ENCODE results near the gene CHST15. TPM values are rescaled to one million over a fixed set of nuclear protein-coding genes. Genes with fewer than 3 reads are reported as not detected.

The CHST15 gene
- polyA plus RNA-seq, 4 donors: 0.45 to 8.5 (median 4.0) TPM

DNA sequence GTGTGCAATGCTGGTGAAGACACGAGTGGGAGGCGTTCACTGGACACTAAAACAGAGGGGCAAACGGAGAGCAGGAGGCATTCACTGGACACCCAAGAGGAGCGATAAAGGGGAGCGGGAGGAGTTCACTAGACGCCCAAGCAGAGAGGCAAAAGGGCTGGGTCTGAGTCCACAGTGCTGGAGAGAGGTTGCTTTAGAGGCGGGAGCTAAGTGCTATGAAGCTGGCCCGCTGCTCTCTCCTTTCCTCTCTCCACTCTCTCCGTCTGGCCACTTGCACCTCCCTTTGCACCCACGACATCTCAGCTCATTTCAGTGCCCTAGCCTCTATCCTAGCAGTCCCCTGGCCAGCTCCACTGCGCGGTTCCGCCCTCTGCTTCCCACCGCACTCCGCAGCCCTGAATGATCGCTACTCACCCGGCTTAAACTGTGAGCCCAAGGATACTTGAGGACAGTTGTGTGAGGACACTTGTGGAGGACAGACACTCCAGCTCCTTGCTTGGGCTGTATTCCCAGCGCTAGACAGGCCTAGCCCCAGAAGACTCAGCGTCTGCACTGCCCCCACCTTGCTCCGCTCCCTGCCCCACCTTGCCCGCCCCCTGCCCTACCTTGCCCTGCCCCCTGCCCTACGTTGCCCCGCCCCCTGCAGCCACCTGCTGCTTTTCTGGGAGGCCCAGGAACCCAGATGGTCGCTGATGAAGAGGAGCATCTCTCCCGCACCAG lies 123.0 kb downstream of the CHST15 start:
- Histone ChIP-seq H3K4me1 (ENCODE audit: control insufficient read depth in 3 of 3, insufficient read depth in 2 of 3, low read depth in 1 of 3, low read length in 2 of 3) (peaks cover 0 to 4% (median 0%) of the 10 kb centered on the region in 3 donors), H3K27me3 (ENCODE audit: control insufficient read depth in 3 of 3, insufficient read depth in 3 of 3, low read length in 3 of 3) (peaks cover 3 to 57% (median 32%) of the 10 kb centered on the region in 3 donors), H3K27ac (ENCODE audit: low read depth in 1 of 3, low read length in 2 of 3) (no peak overlapping the region), H3K9me3 (ENCODE audit: control insufficient read depth in 2 of 2, insufficient read depth in 1 of 2, low read depth in 1 of 2, low read length in 1 of 2) (peaks cover 2 to 9% of the 10 kb centered on the region in 2 donors), H3K36me3 (ENCODE audit: control insufficient read depth in 3 of 3, insufficient read depth in 2 of 3, low read depth in 1 of 3, low read length in 3 of 3) (no peaks in the 10 kb centered on the region), H3K4me3 (ENCODE audit: low read depth in 1 of 3, low read length in 3 of 3) (no peak overlapping the region)
- WGBS, 3 donors: 16 to 36% (median 23%) methylated on average over 19 to 25 of the region's 25 CpGs
- FAIRE-seq (no peak), DNase-seq (no peak)

- DNase-seq: peak; percentile 56 to 77
- Histone ChIP-seq H3K9me3 (ENCODE audit: control insufficient read depth in 2 of 2, insufficient read depth in 1 of 2, low read depth in 1 of 2, low read length in 1 of 2) (no peaks in the 10 kb centered on the region), H3K36me3 (ENCODE audit: control insufficient read depth in 3 of 3, insufficient read depth in 2 of 3, low read depth in 1 of 3, low read length in 3 of 3) (no peaks in the 10 kb centered on the region), H3K27me3 (ENCODE audit: control insufficient read depth in 3 of 3, insufficient read depth in 3 of 3, low read length in 3 of 3) (peaks cover 0 to 36% (median 29%) of the 10 kb centered on the region in 3 donors), H3K4me1 (ENCODE audit: control insufficient read depth in 3 of 3, insufficient read depth in 2 of 3, low read depth in 1 of 3, low read length in 2 of 3) (peaks cover 0 to 4% (median 0%) of the 10 kb centered on the region in 3 donors), H3K27ac (ENCODE audit: low read depth in 1 of 3, low read length in 2 of 3) (no peak overlapping the region), H3K4me3 (ENCODE audit: low read depth in 1 of 3, low read length in 3 of 3) (no peak overlapping the region)
- no peak for FAIRE-seq
- WGBS, 3 donors: 7 to 8% (median 7%) methylated on average over 19 of the region's 19 CpGs
These were observed 125.7 kb downstream of the CHST15 start for GRCh38 chr10:123967626-123968243.

DNA sequence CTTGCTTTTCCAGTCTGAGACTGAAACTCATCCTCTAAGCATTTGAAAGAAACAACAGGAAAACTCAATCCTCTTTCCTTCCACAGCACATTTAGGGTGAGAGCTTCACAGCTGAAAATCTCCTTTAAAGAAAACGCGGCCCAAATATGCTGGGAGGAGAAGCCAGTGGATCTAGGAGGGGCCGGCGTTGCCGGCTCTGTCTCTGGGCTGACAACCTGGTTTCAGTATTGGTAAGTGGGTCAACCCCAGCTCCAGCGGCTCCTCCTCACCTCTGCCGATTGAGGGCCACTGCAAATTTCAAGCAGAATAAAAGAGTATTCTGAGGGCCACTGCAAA lies 126.5 kb downstream of the CHST15 start:
- H3K27ac ChIP-seq (ENCODE audit: low read depth in 1 of 3, low read length in 2 of 3): no peak overlapping the region
- H3K27me3 ChIP-seq (ENCODE audit: control insufficient read depth in 3 of 3, insufficient read depth in 3 of 3, low read length in 3 of 3): peaks cover 0 to 32% (median 29%) of the 10 kb centered on the region in 3 donors
- FAIRE-seq (no peak), DNase-seq (no peak)
- 62 to 88% (median 84%) methylated on average over 7 of the region's 7 CpGs for WGBS, 3 donors
- no peaks in the 10 kb centered on the region for H3K9me3 ChIP-seq (ENCODE audit: control insufficient read depth in 2 of 2, insufficient read depth in 1 of 2, low read depth in 1 of 2, low read length in 1 of 2)
- no peaks in the 10 kb centered on the region for H3K36me3 ChIP-seq (ENCODE audit: control insufficient read depth in 3 of 3, insufficient read depth in 2 of 3, low read depth in 1 of 3, low read length in 3 of 3)
- H3K4me3 ChIP-seq (ENCODE audit: low read depth in 1 of 3, low read length in 3 of 3): no peak overlapping the region
- peaks cover 0 to 4% (median 0%) of the 10 kb centered on the region in 3 donors for H3K4me1 ChIP-seq (ENCODE audit: control insufficient read depth in 3 of 3, insufficient read depth in 2 of 3, low read depth in 1 of 3, low read length in 2 of 3)

DNA sequence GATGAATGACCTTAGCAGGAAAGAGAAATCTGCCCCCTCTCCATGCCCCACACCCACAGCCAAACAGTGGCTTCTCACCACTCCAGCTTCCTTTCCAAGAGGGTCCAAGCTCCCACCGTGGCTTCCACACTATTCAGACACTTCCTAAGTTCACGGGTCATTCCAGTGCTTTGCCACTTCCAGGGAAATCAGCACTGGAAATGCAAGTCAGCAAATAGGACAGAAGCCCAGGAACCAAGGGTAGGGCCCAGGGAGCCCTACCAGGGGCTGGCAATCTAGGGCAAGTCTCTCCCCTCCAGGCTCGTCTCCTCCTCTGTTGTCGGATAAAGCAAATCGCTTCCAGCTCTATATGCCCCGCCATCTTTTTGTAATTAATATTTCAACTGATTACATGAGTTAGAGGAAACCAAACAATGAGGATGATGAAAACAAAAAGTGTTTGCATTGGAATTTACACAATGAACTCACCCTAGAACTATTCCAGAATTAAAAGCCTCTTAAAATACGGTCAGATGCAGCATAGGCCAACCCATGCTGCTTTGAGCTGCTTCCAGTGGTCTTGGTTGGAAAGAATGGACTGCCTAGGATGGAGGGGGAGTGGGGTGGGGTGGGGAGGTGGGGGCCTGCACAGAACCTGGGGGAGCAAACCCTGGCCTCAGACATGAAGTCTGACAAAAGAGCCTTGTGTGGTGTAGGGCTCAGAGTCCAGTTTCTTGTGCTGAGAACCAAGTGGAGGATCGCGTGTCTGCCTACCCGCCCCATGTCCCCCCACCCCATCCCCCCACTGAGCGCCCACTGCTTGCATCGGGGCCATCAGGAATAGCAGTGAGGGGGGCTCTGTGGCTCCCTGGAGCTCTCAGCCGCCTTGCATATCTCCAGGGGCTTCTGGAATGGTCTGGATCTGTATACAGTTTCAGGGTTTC lies 127.2 kb downstream of the CHST15 start:
- H3K4me3 ChIP-seq (ENCODE audit: low read depth in 1 of 3, low read length in 3 of 3): no peak overlapping the region
- FAIRE-seq: no peak
- H3K36me3 ChIP-seq (ENCODE audit: control insufficient read depth in 3 of 3, insufficient read depth in 2 of 3, low read depth in 1 of 3, low read length in 3 of 3): no peaks in the 10 kb centered on the region
- peaks cover 0 to 26% (median 24%) of the 10 kb centered on the region in 3 donors for H3K27me3 ChIP-seq (ENCODE audit: control insufficient read depth in 3 of 3, insufficient read depth in 3 of 3, low read length in 3 of 3)
- WGBS, 3 donors: 57 to 63% (median 61%) methylated on average over 13 of the region's 13 CpGs
- no peak overlapping the region for H3K27ac ChIP-seq (ENCODE audit: low read depth in 1 of 3, low read length in 2 of 3)
- H3K9me3 ChIP-seq (ENCODE audit: control insufficient read depth in 2 of 2, insufficient read depth in 1 of 2, low read depth in 1 of 2, low read length in 1 of 2): no peaks in the 10 kb centered on the region
- peaks cover 0 to 4% (median 0%) of the 10 kb centered on the region in 3 donors for H3K4me1 ChIP-seq (ENCODE audit: control insufficient read depth in 3 of 3, insufficient read depth in 2 of 3, low read depth in 1 of 3, low read length in 2 of 3)
- DNase-seq: no peak

- DNase-seq (no peak), FAIRE-seq (no peak)
- Histone ChIP-seq H3K27me3 (ENCODE audit: control insufficient read depth in 3 of 3, insufficient read depth in 3 of 3, low read length in 3 of 3) (peaks cover 0 to 15% (median 13%) of the 10 kb centered on the region in 3 donors), H3K9me3 (ENCODE audit: control insufficient read depth in 2 of 2, insufficient read depth in 1 of 2, low read depth in 1 of 2, low read length in 1 of 2) (peaks cover 0 to 8% of the 10 kb centered on the region in 2 donors), H3K27ac (ENCODE audit: low read depth in 1 of 3, low read length in 2 of 3) (no peak overlapping the region), H3K36me3 (ENCODE audit: control insufficient read depth in 3 of 3, insufficient read depth in 2 of 3, low read depth in 1 of 3, low read length in 3 of 3) (no peaks in the 10 kb centered on the region), H3K4me3 (ENCODE audit: low read depth in 1 of 3, low read length in 3 of 3) (no peak overlapping the region), H3K4me1 (ENCODE audit: control insufficient read depth in 3 of 3, insufficient read depth in 2 of 3, low read depth in 1 of 3, low read length in 2 of 3) (peaks cover 0 to 4% (median 0%) of the 10 kb centered on the region in 3 donors)
- whole genome bisulfite sequencing, 3 donors: 78 to 84% (median 81%) methylated on average over 3 of the region's 3 CpGs
These were observed 128.4 kb downstream of the CHST15 start for GRCh38 chr10:123964953-123965352.

DNA sequence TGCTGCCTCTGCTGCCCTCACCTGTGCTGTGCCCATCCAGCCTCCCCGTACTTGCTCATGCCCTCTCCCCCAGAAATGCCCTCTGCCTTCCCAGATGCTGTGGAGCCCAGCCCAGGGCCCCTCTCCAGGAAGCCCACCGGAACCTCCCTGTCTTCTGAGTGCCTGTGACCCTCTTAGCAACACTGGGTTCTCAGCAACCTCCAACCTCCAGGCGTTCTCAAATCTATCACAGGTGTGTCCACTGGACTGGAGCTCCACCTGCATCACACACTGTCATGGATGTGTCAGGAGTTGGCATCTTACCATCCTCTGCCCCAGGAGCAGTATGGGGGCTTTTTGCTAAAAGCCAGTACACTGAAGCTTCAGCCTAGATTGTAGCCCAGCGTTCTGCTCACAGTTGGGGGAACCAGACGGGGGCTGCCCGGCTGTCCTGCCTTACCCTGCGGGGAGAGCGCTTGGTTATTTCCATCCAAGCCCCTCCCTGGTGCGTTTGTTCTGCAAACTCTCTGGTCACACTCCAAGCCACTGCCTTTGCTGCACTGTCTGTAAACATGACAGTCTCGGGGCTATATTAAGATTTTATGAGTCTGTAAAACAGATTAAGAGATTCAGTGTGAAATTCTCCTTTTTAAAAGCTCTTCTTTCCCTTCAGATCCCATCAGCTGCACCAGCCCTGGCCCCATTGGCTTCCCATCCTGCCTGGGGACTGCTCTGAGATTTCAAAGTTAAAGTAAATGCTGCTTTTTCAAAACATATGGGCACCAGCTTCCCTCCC lies 130.5 kb downstream of the CHST15 start:
- no peak for DNase-seq
- H3K36me3 ChIP-seq (ENCODE audit: control insufficient read depth in 3 of 3, insufficient read depth in 2 of 3, low read depth in 1 of 3, low read length in 3 of 3): no peaks in the 10 kb centered on the region
- FAIRE-seq: no peak
- no peak overlapping the region for H3K4me3 ChIP-seq (ENCODE audit: low read depth in 1 of 3, low read length in 3 of 3)
- peaks cover 0 to 7% (median 0%) of the 10 kb centered on the region in 3 donors for H3K27me3 ChIP-seq (ENCODE audit: control insufficient read depth in 3 of 3, insufficient read depth in 3 of 3, low read length in 3 of 3)
- 48 to 52% (median 52%) methylated on average over 10 of the region's 10 CpGs for WGBS, 3 donors
- H3K4me1 ChIP-seq (ENCODE audit: control insufficient read depth in 3 of 3, insufficient read depth in 2 of 3, low read depth in 1 of 3, low read length in 2 of 3): peaks cover 0 to 4% (median 0%) of the 10 kb centered on the region in 3 donors
- H3K27ac ChIP-seq (ENCODE audit: low read depth in 1 of 3, low read length in 2 of 3): no peak overlapping the region
- peaks cover 0 to 14% of the 10 kb centered on the region in 2 donors for H3K9me3 ChIP-seq (ENCODE audit: control insufficient read depth in 2 of 2, insufficient read depth in 1 of 2, low read depth in 1 of 2, low read length in 1 of 2)

- FAIRE-seq: no peak
- 31 to 52% (median 42%) methylated on average over 2 of the region's 2 CpGs for WGBS, 3 donors
- no peak overlapping the region for H3K27ac ChIP-seq (ENCODE audit: low read depth in 1 of 3, low read length in 2 of 3)
- no peaks in the 10 kb centered on the region for H3K4me1 ChIP-seq (ENCODE audit: control insufficient read depth in 3 of 3, insufficient read depth in 2 of 3, low read depth in 1 of 3, low read length in 2 of 3)
- DNase-seq: no peak
- no peaks in the 10 kb centered on the region for H3K27me3 ChIP-seq (ENCODE audit: control insufficient read depth in 3 of 3, insufficient read depth in 3 of 3, low read length in 3 of 3)
- H3K9me3 ChIP-seq (ENCODE audit: control insufficient read depth in 2 of 2, insufficient read depth in 1 of 2, low read depth in 1 of 2, low read length in 1 of 2): peaks cover 0 to 17% of the 10 kb centered on the region in 2 donors
- no peaks in the 10 kb centered on the region for H3K36me3 ChIP-seq (ENCODE audit: control insufficient read depth in 3 of 3, insufficient read depth in 2 of 3, low read depth in 1 of 3, low read length in 3 of 3)
- H3K4me3 ChIP-seq (ENCODE audit: low read depth in 1 of 3, low read length in 3 of 3): no peak overlapping the region
These were observed 135.2 kb downstream of the CHST15 start for GRCh38 chr10:123958241-123958640.

Measured in small intestine (tissue), 7 donors.